Activated B cell treated with CpG ODN at 0.5 μM for 24 hours (primary cell): ENCODE data around the gene PRDM2. TPM values are rescaled to one million over a fixed set of nuclear protein-coding genes. Genes with fewer than 3 reads are reported as not detected.

ENCODE experiments used
- ATAC-seq: fragments of 200-7000 bp; cut with Tn5 transposase; one replicate; pipeline ENCODE4 v1.10.0; 2021; ENCODE audit warnings: low read depth, mild to moderate bottlenecking, moderate library complexity
- CTCF ChIA-PET: fragments of 350-600 bp; sonication (Branson Sonifier 250); formaldehyde crosslinking; loops from one replicate; lab custom pipeline; 2021; ENCODE audit warnings: antibody characterized with exemption; lab: Charles Lee
- POLR2A ChIA-PET: fragments of 350-600 bp; sonication (Branson Sonifier 250); formaldehyde crosslinking; loops from one replicate; lab custom pipeline; 2021; ENCODE audit warnings: antibody characterized with exemption; lab: Charles Lee
- DNase-seq: peaks from one replicate; pipeline ENCODE4 v3.0.0; 2022
- H3K27ac Mint-ChIP-seq: one replicate; pipeline ENCODE4 v1.8.0; 2020; ENCODE audit warnings: mixed read lengths
- H3K27me3 Mint-ChIP-seq: one replicate; pipeline ENCODE4 v1.8.0; 2021; ENCODE audit warnings: mixed read lengths
- H3K36me3 Mint-ChIP-seq: one replicate; pipeline ENCODE4 v1.8.0; 2021; ENCODE audit warnings: low read depth, mixed read lengths
- H3K4me1 Mint-ChIP-seq: one replicate; pipeline ENCODE4 v1.8.0; 2021; ENCODE audit warnings: mixed read lengths
- H3K4me3 Mint-ChIP-seq: one replicate; pipeline ENCODE4 v1.8.0; 2020; ENCODE audit warnings: mild to moderate bottlenecking, mixed read lengths
- H3K9me3 Mint-ChIP-seq: one replicate; pipeline ENCODE4 v1.8.0; 2020; ENCODE audit warnings: mixed read lengths
- CTCF ChIP-seq: fragments of 200-600 bp; IDR thresholded peaks from one replicate; pipeline ENCODE4 v1.8.0; 2022; ENCODE audit warnings: antibody characterized with exemption, mild to moderate bottlenecking
- intact Hi-C: fragments of 100-400 bp; cut with micrococcal nuclease; formaldehyde crosslinking; loops from one replicate; pipeline ENCODE4 v1.15.1; 2024
- total RNA-seq: library from RNA; stranded (reverse); gene quantifications from 2 replicates; pipeline ENCODE4 v1.2.3, GENCODE V29; 2022

The PRDM2 gene
- total RNA-seq, 1 donor from 2014 or later, result 194 TPM

GRCh38 chr1:13826591-13826990 lies 126.6 kb downstream of the PRDM2 start:
- ChIA-PET POLR2A (no interaction called here), CTCF (no interaction called here)
- Mint-ChIP-seq H3K36me3 (peaks cover 24% of the 10 kb centered on the region), H3K27me3 (peaks cover 5% of the 10 kb centered on the region), H3K4me1 (peaks cover 2% of the 10 kb centered on the region), H3K4me3 (no peak overlapping the region), H3K9me3 (no peaks in the 10 kb centered on the region), H3K27ac (no peak overlapping the region)
- intact Hi-C loops, result loop anchor here (5.0 kb wide), 1 partner anchor 136 kb away; no protein-coding TSS in a partner anchor
- no peak for ATAC-seq
- no peak for TF ChIP-seq CTCF
- no peak for DNase-seq

DNA sequence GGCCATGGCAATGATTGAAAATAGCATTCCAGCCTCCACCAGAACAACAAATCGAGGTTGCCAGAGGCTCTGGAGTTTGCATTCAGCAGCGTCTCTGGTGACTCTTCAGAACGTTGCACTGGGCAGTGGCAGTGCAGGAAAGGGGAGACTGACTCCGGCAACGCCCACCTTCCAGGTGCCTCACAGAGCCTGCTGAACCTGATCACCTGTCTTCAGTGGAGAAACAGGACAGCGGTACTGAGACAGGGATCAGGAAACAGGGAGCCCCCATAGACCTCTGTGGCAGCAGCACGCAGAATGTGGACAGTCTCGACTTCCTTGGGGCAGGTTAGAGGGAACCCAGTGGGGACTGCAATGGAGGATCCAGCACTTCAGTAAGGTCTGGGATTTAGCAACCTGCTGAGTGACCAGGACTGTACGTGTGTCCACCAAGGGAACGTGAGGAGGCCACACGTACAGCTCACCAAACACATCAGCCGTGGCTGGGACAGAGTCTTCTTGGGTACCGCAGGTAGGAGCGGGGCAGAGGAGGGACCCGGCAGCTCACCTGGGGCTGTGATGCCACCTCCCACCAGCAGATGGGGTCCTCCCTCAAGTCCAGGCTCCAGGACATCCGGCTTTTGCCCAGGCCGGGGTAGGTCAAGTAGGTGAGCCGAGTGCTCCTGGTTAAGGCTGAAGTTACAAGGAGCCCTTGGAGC lies 128.6 kb downstream of the PRDM2 start:
- no peak for DNase-seq
- no peaks in the 10 kb centered on the region for H3K9me3 Mint-ChIP-seq
- H3K36me3 Mint-ChIP-seq, result peaks cover 8% of the 10 kb centered on the region
- peaks cover 2% of the 10 kb centered on the region for H3K4me1 Mint-ChIP-seq
- ATAC-seq, result no peak
- no peak overlapping the region for H3K4me3 Mint-ChIP-seq
- H3K27ac Mint-ChIP-seq, result no peak overlapping the region
- POLR2A ChIA-PET, result no interaction called here
- H3K27me3 Mint-ChIP-seq, result peaks cover 9% of the 10 kb centered on the region
- no peak for TF ChIP-seq CTCF
- intact Hi-C loops, result loop anchor here (5.0 kb wide), 1 partner anchor 134 kb away; no protein-coding TSS in a partner anchor
- CTCF ChIA-PET, result no interaction called here

DNA sequence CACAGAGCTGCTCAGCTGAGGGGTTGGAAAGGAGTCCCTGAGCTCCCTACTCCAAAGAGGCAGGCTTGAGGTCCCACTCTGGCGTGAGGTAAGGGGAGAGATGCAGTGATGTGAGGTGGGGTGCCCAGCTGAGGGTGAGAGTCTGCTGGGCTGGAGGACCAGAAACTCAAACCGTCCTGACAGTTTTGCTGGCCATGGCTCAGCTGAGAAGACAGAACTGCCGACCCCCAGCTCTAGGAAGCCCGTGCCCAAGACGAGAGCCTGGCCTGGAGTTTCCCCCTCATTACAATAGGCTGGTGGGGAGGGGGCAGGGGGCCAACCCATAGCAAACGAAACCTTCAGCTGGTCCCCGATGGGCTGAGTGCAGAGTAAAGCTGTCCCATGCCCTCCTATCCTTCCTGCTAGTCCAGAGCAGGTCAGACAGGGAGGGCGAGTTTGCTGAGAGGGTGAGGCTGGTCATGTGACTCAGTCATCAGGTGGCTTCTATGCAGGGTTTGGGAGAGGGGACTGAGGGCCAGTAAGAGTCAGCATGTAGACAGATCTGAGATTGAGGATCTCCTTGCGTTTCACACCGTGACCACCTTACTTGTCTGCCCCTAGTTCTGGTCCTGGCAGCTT lies 129.3 kb downstream of the PRDM2 start:
- H3K4me1 Mint-ChIP-seq, result peaks cover 2% of the 10 kb centered on the region
- ChIA-PET POLR2A (no interaction called here), CTCF (no interaction called here)
- H3K36me3 Mint-ChIP-seq, result peaks cover 4% of the 10 kb centered on the region
- H3K27ac Mint-ChIP-seq, result no peak overlapping the region
- no peak for DNase-seq
- peaks cover 10% of the 10 kb centered on the region for H3K27me3 Mint-ChIP-seq
- no peak for TF ChIP-seq CTCF
- intact Hi-C loops, result loop anchor here (5.0 kb wide), 1 partner anchor 133 kb away; no protein-coding TSS in a partner anchor
- no peak overlapping the region for H3K4me3 Mint-ChIP-seq
- no peak for ATAC-seq
- H3K9me3 Mint-ChIP-seq, result no peaks in the 10 kb centered on the region

DNA sequence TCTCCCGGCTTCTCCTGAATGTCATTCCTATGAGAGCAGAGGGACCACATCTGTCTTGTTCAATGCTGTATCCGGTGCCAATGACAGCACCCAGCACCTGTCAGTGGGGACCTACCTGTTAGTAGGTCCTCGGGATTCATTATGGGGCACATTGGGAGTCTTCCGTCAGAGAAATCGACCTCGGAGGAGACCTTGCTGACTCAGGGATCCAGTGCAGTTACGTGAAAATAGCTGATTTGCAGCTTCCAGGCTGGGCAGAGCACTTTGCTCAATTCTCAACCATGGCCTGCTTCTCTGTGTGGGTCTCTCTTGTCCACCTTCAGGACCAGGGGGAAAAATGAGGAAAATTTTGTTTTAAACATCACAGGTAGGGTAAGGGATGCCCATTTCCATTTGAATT lies 130.2 kb downstream of the PRDM2 start:
- DNase-seq (no peak), ATAC-seq (no peak)
- H3K9me3 Mint-ChIP-seq, result no peaks in the 10 kb centered on the region
- no peaks in the 10 kb centered on the region for H3K36me3 Mint-ChIP-seq
- ChIA-PET CTCF (no interaction called here), POLR2A (no interaction called here)
- intact Hi-C loops, result no loop called here
- no peak overlapping the region for H3K27ac Mint-ChIP-seq
- H3K27me3 Mint-ChIP-seq, result peaks cover 10% of the 10 kb centered on the region
- no peak for TF ChIP-seq CTCF
- H3K4me1 Mint-ChIP-seq, result no peaks in the 10 kb centered on the region
- H3K4me3 Mint-ChIP-seq, result no peak overlapping the region

DNA sequence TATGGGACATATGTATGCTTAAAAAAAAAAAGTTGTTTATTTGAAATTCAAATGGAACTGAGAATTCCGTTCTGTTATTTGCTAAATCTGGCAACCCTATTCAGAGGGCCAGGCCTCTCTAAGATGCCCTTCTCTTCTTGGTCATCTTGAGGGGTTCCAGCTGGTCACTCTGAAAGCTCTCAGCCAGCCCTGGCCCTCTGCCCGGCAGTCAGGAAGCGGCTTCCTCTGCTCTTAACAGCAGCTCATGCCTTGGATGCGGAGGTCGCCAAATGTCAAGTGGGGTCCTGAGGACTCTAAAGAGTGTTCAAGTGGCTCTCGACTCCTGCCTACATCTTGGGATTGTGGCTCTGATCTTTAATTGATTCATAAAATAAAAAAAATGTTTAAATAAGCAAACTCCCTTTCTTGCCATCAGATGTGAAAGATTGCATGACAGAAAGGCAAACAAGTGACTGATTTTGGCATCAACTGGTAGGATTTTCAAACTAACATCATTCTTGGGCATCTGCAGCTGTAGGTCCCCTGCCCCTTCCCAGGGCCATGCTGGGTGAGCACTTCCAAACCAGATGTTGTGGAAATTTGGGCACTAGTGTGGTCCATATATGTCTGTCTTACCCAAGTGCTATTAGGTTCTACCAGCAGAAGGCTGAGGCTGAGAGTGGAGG lies 130.8 kb downstream of the PRDM2 start:
- DNase-seq (no peak), ATAC-seq (no peak)
- POLR2A ChIA-PET, result no interaction called here
- H3K4me1 Mint-ChIP-seq, result no peaks in the 10 kb centered on the region
- H3K4me3 Mint-ChIP-seq, result no peak overlapping the region
- peaks cover 11% of the 10 kb centered on the region for H3K27me3 Mint-ChIP-seq
- intact Hi-C loops, result no loop called here
- no peaks in the 10 kb centered on the region for H3K9me3 Mint-ChIP-seq
- no peaks in the 10 kb centered on the region for H3K36me3 Mint-ChIP-seq
- H3K27ac Mint-ChIP-seq, result no peak overlapping the region
- TF ChIP-seq CTCF, result no peak
- CTCF ChIA-PET, result interaction anchor here (0.6 kb wide), 1 partner anchor 169 kb away, joined by 3 read pairs; no protein-coding TSS in a partner anchor
